ENCODE measurements around the gene PTGFRN. TPM values are rescaled to one million over a fixed set of nuclear protein-coding genes. Genes with fewer than 3 reads are reported as not detected.

PTGFRN gene
- total and polyA plus RNA-seq, 2 of the 8 experiments (the other 6 are each of a cell fraction or from before 2014, with no cell fraction given), result 13.0 to 32.6 TPM

- TF ChIP-seq CBX8 (IDR thresholded peaks at IDR 0.05; ENCODE audit: borderline replicate concordance, low read depth, low read length), result no peak
- no peak for TF ChIP-seq RFX5 (IDR thresholded peaks at IDR 0.05; ENCODE audit: borderline replicate concordance, low read depth, low read length)
- no peak for TF ChIP-seq EP300 (IDR thresholded peaks at IDR 0.05; ENCODE audit: borderline replicate concordance in 1 of 2, low read depth in 2 of 2, low read length in 2 of 2)
- TF ChIP-seq HDAC2 (IDR thresholded peaks at IDR 0.05; ENCODE audit: borderline replicate concordance in 1 of 2, low read depth in 2 of 2, low read length in 2 of 2), result no peak
These were observed 17.5 kb downstream of the PTGFRN start (continued) for GRCh38 chr1:116927049-116927798.

All from H1 (cell line).